Measurements from ENCODE around the gene PLCD1. TPM values are rescaled to one million over a fixed set of nuclear protein-coding genes. Genes with fewer than 3 reads are reported as not detected.
"Not testable (repeated sequence)": the region's sequence is repeated elsewhere in the genome, so short reads cannot be mapped to it uniquely, and the experiment has no call there.

Gene PLCD1
- total RNA-seq, 1 donor from 2014 or later: 24.3 TPM

DNA sequence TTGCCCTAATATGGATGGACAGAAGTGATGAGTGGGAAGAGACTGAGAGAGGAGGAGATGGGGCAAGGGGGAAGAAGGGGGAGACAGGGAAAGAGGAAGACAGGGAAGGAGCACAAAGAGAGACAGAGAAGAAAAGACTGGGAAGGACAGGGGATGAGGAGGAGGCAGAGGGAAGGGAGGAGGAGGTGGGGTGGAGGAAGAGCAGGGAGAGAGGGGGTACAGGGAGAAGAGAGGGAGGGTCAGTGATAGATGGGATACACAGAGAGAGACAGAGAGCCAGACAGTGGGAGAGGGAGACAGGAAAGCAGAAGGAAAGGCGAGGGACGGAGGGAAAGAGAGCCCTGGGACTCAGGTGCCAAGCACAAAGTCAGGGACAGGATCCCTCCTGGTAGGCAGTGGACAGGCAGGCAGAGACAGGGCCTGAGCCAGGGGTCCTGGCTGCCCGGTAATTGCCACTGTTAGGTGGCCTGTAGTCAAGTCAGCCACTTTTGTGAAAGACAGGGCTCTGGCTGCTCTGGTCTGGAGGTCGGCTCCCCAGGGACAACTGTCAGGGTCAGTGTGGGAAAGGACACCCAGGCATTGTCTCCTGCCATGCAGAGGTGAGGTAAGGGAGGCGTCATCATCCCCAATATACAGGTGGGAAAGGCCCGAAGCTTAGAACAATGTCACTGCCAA, 29.1 kb downstream of the PLCD1 start:
- DNase-seq: no peak

DNA sequence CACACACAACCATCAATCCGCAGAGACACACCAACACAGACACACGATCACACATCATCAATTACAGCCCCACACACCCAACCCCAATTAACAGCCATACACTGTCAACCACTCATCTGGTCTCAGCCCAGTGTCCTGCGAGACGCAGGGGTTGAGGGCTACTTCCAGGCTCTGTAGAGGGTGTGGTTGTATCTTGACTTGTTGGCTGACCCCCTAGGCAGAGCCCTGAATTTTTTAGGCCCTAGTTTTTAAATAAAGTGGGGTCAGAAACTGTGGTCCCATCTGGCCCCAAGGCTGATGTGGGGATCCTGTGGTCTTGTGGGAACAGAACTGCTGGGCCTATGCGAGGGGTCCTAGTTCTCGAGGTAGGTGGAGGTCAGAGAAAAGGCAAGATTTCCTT, 29.6 kb downstream of the PLCD1 start:
- no peak for DNase-seq

- DNase-seq: no peak
Observed at GRCh38 chr3:37997791-37998370, 31.6 kb downstream of the PLCD1 start.

GRCh38 chr3:37997342-37997741, 32.1 kb downstream of the PLCD1 start:
- no peak for DNase-seq

DNA sequence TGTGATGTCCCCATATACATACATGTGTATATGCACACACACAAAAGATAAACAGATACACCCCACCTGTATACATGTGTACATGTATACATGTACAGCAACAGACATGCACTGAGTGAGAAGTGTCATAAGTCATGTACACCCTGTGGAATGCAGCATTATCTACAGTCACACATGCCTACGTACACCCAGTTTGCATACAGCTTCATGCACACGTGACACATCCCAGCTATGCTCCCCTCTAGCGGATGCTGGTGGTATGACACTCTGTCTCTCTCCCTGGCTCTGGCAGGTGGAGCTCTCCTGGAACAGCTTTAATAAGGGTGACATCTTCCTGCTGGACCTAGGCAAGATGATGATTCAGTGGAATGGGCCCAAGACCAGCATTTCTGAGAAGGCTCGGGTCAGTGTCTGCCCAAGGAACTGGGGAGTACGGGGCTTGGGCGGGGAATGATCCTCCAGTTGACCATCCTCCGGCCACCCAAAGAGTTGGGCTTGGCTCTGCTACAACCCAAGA, 32.6 kb downstream of the PLCD1 start:
- peak; percentile 89 for DNase-seq

DNA sequence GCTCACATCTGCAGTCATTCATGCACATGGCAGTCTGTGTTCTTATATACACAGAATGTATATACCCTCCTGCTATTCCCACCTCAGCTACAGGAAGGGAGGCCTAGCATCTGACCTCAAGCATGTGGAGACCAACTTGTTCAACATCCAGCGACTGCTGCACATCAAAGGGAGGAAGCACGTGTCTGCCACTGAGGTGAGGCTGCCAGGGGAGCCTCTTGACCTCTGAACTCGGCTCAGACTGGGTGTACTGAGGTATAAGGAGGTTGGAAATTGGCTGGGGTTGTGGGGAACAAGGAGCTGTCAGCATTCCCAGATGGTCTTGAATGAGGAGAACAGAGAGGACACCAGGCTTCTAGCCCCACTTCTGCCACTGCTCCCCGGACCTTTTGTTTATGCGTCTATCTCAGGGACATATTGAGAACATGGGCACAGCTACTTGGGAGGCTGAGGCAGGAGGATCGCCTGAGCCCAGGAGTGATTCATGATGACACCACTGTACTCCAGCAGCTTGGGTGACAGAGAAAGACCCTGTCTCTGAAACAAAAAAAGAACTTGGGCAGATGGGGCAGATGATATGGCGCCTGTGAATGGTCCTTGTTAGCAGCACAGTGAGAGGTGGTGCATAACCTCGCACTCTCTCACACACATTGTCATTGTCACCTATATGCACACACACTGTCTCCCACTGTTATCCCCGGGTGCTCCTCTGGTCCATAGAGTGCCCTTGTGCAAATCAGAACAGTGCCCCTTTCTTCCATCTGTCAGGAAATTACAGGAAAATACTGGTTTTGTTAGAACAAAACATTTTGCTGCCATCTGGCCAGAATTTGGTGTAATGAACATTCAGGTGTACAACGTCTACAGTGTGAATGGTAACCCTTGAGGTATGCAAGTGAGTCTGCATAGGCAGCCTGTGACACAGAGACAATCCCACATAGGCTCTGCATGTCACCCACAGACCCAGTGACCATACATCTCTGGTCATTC, 33.5 kb downstream of the PLCD1 start:
- DNase-seq: no peak

DNA sequence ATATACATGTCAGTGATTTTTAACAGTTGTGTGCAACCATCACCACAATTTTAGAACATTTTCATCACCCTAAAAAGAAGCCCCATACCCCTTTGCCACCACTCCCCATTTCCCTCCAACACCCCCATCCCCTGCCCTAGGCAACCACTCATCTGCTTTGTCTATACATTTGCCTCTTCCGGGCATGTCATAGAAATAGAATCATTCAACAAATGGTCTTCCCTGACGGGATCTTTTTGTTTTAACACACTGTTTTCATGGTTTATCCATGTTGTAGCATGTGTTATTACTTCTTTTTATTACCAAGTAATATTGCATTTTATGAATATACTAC, 34.8 kb downstream of the PLCD1 start:
- no peak for DNase-seq

DNA sequence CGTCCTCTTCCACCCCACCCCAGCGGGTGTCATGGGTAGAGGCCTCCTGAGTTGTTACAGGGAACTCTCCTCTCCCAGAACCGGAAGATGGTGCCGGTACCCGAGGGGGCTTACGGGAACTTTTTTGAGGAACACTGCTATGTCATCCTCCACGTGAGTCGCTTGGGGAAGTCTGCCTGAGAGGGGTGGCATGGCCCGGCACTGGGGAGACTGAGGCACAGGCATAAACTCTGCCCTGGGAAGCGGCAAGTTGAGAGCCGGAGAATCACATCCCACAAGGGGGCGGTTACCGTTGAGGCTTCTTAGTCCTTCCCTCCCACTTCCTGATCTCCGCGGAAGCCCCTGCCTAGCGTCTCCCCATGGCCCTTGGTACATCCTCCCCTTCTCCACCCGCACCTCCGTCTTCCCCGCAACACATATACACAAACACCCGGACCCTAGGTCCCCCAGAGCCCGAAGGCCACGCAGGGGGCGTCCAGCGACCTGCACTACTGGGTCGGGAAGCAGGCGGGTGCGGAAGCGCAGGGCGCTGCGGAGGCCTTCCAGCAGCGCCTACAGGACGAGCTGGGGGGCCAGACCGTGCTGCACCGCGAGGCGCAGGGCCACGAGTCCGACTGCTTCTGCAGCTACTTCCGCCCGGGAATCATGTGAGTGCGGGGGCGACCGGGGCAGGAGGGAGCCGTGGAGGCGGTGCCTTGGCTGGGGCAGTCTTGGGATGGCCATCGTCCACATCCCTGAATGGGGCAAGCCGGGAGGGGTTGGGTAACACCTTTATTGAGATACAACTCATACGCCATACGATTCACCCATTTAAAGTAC, 35.4 kb downstream of the PLCD1 start:
- peak; percentile 79 for DNase-seq

GRCh38 chr3:37993460-37993819, 36.0 kb downstream of the PLCD1 start:
- no peak for DNase-seq

- DNase-seq: no peak
Observed at GRCh38 chr3:37993067-37993455, 36.4 kb downstream of the PLCD1 start.

DNA sequence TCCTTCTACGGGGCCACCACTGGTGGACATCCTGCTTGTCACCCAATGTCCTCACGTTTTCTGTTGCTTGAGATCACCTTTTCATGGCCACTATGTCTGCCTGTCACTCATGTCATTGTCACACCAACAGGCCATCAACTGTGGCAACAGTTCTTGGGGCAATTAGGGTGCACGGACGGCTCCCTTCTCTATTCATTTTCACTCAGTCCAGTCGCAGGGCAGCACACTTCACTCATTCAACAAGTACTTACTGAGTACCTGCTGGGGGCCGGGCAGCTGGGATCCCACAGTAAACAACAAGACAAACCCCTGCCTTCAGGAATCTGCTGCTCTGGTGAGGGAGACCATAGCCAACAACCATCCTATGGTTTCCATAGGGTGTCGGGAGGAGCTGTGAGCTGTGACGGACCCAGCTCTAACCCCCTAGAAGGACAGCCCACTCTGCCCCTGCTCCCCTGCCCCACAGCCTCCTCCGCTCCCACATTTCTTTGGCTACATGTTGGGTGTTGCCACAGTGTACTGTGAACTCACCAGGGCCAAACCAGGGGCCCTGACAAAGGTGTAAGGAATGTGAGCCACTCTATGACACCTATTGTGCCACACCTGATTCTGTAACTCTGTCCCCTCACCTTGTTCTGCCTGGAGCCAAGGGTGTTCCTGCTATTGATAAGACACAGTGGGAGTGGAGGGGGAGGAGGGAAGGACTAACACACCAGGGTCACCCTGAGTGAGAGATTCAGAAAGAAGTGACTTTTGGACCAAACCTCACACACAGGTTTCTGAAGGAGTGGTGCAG, 37.0 kb downstream of the PLCD1 start:
- no peak for DNase-seq

DNA sequence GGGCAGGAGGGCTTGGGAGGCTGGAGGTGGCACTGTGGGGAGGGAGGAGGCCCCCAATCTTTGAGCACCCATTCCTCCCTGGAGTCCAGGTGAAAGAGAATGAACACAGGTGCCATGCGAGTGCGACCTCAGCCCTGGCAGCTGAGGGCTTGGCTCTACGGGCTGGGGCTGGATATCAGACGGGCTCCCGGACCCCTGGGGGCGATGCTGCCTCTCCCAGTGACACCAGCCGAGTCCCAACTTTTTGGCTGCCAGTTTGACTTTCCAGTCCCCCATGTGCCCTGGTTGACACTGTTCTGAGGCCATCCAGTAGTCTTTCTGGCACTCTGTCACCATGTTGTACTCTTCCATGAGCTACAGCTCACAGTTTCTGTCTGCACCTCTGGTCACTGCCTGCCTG, 37.6 kb downstream of the PLCD1 start:
- DNase-seq: no peak

- DNase-seq: no peak
Observed at GRCh38 chr3:37991109-37991508, 38.3 kb downstream of the PLCD1 start.

- DNase-seq: peak; percentile 45
Observed at GRCh38 chr3:37990527-37990926, 38.9 kb downstream of the PLCD1 start, which contains the start of gene VILL. TSS of gene VILL (plus strand) at chr3:37990786. CDS start at chr3:37993673, 2,887 bp downstream.

DNA sequence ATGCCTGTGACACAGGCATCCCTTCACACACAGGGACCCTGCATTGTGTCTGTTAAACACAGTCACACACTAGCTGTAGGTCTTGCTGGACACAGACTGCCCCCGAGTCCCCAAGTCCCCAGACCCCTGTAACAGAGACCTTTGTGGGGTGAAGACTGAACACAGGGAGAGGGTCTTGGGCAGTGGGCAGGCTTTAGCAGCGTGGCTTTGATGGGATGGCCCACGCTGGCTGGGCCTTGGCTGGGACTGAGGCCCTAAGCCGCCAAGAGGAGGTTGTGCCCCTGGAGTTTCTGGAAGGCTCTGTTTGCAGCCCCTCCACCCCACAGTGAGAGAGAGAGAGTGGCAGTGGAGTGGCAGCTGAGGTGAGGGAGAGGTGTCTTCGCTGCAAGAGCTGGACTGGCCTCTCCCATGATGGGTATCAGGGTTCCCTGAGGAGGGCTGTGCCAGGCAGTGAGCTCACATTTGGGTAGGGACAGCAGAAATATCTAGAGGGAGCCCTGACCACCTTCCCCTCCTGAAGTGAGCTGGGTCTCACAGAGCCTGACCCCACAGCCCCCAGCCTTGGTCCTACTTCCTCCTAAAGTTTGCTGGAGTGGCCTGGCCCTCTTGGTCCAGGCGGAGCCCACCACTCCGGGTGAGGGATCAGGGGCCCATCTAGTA, 39.5 kb downstream of the PLCD1 start:
- DNase-seq: no peak

DNA sequence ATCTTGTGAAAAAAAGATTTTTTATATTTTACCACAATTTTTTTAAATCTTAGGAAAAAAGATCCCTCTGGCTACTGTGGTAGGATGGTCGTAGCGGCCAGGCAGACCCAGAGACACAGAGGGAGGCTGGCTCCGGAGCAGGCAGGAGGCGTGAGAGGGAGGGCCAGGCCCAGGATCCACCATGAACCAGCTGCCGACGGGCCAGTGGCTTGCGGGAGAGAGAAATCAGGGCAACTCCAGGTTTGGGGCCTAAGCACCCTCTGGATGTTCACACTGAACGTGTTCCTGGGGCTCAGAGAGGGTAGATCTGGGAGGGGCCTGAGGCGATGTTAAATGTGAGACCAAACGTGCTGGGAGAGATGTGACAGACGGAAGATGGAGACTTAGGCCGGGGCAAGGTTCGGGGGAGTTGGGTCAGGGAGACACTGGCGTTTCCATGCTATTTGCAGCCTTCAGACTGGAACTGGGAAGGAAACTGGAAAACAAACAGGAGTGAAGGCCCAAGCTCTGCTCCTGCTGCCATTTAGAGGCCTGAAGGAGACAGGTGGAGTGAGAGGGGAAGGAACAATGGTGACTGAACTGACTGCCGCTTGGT, 40.4 kb downstream of the PLCD1 start:
- DNase-seq: no peak

GRCh38 chr3:37988376-37988775, 41.1 kb downstream of the PLCD1 start:
- not testable (repeated sequence) for DNase-seq

GRCh38 chr3:37987751-37988179, 41.7 kb downstream of the PLCD1 start:
- DNase-seq: no peak

GRCh38 chr3:37987315-37987697, 42.1 kb downstream of the PLCD1 start:
- DNase-seq: no peak

Data from tongue (tissue), 2 donors.